PFSK-1 (cell line): ENCODE measurements around the gene MCM5.

Experiments used
- POLR2AphosphoS5 ChIP-seq: IDR thresholded peaks from 2 replicates; pipeline ENCODE4 v1.6.1; 2012; ENCODE audit warnings: low read depth, mild to moderate bottlenecking, control low read depth, low read length, moderate library complexity
- SIN3A ChIP-seq: IDR thresholded peaks from 2 replicates; pipeline ENCODE4 v1.6.1; 2012; ENCODE audit warnings: mild to moderate bottlenecking, low read length, moderate library complexity, borderline replicate concordance; ENCODE audit not compliant: insufficient read depth
- TAF1 ChIP-seq: IDR thresholded peaks from 2 replicates; pipeline ENCODE4 v1.6.1; 2012; ENCODE audit warnings: low read length, control low read depth, borderline replicate concordance; ENCODE audit not compliant: insufficient read depth
- TF ChIP-seq, protein P1 (sequence below), 2 experiments: IDR thresholded peaks; 2 replicates each; pipeline versions ENCODE4 v1.6.1 to v1.8.0; 2011 to 2012; ENCODE audit warnings: low read depth in 2 of 2, low read length in 2 of 2, control low read depth in 1 of 2, inconsistent platforms in 1 of 2, mild to moderate bottlenecking in 1 of 2, moderate library complexity in 1 of 2; ENCODE audit not compliant: insufficient read depth in 1 of 2

DNA sequence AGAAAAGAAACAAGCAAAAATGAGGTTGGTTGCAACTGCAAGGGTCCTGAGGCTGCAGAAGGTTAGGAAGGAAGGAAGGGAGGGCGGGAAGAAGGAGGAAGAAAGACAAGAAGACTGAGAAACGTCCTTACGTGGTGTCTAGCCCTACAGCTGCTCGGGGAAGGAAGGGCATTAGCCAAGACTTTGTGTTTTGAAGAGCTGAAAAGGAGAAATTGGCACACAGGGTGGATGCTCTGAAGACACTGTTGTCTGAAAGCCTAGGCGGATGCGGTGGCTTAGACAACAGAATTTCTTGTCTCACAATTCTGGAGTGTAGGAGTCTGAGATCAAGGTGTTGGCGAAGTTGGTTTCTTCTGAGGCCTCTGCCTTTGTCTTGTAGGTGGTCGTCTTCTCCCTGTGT, 60.7 kb downstream of the MCM5 start:
- TF ChIP-seq POLR2AphosphoS5 (no peak), SIN3A (no peak), TAF1 (no peak)
- TF ChIP-seq, protein P1, sequence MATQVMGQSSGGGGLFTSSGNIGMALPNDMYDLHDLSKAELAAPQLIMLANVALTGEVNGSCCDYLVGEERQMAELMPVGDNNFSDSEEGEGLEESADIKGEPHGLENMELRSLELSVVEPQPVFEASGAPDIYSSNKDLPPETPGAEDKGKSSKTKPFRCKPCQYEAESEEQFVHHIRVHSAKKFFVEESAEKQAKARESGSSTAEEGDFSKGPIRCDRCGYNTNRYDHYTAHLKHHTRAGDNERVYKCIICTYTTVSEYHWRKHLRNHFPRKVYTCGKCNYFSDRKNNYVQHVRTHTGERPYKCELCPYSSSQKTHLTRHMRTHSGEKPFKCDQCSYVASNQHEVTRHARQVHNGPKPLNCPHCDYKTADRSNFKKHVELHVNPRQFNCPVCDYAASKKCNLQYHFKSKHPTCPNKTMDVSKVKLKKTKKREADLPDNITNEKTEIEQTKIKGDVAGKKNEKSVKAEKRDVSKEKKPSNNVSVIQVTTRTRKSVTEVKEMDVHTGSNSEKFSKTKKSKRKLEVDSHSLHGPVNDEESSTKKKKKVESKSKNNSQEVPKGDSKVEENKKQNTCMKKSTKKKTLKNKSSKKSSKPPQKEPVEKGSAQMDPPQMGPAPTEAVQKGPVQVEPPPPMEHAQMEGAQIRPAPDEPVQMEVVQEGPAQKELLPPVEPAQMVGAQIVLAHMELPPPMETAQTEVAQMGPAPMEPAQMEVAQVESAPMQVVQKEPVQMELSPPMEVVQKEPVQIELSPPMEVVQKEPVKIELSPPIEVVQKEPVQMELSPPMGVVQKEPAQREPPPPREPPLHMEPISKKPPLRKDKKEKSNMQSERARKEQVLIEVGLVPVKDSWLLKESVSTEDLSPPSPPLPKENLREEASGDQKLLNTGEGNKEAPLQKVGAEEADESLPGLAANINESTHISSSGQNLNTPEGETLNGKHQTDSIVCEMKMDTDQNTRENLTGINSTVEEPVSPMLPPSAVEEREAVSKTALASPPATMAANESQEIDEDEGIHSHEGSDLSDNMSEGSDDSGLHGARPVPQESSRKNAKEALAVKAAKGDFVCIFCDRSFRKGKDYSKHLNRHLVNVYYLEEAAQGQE (IDR thresholded peaks at IDR 0.05; ENCODE audit: insufficient read depth in 1 of 2, low read depth in 2 of 2, low read length in 2 of 2): no peak
